Frontal cortex (tissue), 4 donors: ENCODE data around the gene SLC44A3. TPM values are rescaled to one million over a fixed set of nuclear protein-coding genes. Genes with fewer than 3 reads are reported as not detected.
"Not testable (repeated sequence)": the region's sequence is repeated elsewhere in the genome, so short reads cannot be mapped to it uniquely, and the experiment has no call there.

Experiments
- DNase-seq, 2 donors: peaks; one replicate each; pipeline ENCODE4 v3.0.0; 2012; ENCODE audit warnings: low spot score in 2 of 2
- FAIRE-seq: peaks from 2 replicates; lab custom pipeline; 2012; peaks lifted over from hg19 to GRCh38; lab: Jason Lieb, UNC
- total RNA-seq: library from RNA; depleted of rRNA; stranded (reverse); fragments of >200 nt; gene quantifications from one replicate; pipeline ENCODE4 v1.2.3, GENCODE V29; 2014
- donor health status: control.
- donor health status: control.
- donor health status: control.

SLC44A3 gene
- total RNA-seq, 1 donor from 2014 or later, result 1.2 TPM

DNA sequence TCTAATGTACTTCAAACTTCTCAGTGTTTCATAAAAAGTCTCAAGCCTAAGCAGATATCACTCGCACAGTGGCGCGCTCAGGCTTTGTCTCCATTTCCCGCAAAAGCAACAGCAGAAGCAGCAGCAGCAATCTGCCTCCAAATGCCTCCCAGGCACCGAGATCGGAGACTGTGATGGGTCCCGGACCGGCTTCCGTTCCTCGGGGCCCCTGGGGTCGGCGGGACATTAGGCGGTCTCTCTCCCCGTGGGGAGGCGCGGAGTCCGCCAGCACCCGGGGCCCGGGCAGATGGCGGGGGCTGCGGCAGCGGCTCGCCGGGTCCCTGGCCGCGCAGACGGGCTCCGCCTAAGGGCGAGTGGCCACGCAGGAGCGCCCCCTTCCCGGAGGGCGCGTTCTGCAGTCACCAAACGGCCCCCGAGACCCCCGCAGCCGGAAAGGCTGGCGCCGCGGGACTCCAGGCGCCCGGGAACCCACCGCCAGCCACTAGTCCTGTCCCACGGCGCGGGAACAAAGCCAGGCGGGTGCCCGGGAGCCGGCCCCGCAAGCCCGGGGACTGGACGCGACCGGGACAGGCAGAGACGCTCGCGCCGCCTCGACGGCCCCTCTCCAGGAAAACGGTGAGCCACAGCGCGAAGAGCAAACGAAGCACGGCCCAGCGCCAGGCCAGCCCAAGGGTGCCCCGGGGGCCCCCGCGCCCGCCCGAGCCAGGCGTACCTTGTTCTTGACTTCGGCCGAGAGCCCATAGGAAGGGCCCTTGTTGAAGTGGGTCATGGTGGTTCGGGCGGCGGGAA, 106.2 kb downstream of the SLC44A3 start:
- DNase-seq (peak; percentile 60 to 74), FAIRE-seq (no peak)

- DNase-seq (peak; percentile 94 to 96), FAIRE-seq (no peak)
These were observed 106.8 kb downstream of the SLC44A3 start, which contains the start of gene CNN3 for GRCh38 chr1:94926915-94927404. CNN3 (minus strand) TSS chr1:94927110; CDS start chr1:94926894, 216 bp downstream.

DNA sequence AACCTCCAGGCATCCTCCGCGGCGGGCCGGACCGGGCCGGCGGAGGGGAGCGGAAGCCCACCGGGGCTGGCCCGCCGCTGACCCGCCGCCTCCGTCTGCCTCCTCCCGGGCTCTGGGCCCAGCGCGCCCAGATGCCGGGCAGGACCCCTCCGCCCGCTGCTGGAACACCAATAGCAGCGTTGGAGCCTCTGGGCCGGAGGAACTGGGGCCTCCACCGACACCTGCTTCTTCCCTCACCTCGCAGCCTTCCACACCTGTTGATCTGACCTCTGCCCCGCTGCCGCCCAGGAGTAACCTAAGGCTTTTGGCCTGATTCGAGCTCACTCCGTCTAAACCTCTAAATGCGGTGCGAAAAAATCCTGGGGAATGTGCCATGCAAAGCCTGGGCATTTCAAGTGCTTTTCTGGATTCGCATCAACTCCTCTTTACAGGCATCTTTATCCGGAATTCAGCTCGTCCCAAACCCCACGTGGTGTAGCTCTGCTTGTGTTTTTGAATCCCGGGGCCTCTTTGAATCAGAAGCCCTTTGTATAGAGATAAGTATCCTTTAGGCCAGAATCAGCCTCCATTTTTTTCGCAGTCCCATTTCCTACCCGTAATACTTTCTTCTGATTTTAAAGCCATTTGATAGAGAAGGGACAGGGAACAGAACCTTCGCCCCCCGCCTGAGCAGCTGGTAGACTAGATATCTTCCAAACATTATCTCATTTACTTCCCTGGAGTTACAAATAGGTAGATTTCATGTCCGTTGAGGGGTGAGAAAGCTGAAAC, 107.4 kb downstream of the SLC44A3 start:
- no peak for FAIRE-seq
- peak; percentile 22 to 43 for DNase-seq

DNA sequence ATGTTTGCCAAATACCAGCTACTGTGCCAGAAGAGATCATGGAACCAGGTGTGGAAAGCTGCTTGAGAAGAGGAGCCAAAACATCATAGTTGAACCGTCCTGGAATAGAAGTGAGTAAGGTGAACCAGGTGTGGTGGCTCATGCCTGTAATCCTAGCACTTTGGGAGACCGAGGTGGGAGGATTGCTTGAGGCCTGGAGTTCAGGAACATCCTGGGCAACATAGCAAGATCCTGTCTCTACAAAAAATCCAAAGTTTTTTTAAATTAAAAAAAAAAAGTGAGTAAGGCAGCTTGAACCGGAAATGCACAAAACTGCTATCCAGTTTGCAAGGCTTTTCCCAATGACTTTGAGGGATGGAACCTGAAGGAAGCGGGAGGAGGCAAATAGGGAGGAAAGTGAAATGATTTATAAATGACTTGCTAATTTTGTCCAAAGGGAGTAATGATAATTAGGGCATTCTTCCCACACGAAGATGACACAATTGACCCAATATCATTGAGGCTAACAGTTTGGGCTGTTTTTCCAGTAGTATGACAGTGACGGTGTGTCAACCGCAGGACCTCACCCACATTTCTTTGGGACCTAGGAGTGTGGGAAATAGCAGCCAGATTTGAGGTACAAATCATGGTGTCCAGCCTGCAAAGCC, 108.3 kb downstream of the SLC44A3 start:
- no peak for FAIRE-seq
- DNase-seq, result no peak

DNA sequence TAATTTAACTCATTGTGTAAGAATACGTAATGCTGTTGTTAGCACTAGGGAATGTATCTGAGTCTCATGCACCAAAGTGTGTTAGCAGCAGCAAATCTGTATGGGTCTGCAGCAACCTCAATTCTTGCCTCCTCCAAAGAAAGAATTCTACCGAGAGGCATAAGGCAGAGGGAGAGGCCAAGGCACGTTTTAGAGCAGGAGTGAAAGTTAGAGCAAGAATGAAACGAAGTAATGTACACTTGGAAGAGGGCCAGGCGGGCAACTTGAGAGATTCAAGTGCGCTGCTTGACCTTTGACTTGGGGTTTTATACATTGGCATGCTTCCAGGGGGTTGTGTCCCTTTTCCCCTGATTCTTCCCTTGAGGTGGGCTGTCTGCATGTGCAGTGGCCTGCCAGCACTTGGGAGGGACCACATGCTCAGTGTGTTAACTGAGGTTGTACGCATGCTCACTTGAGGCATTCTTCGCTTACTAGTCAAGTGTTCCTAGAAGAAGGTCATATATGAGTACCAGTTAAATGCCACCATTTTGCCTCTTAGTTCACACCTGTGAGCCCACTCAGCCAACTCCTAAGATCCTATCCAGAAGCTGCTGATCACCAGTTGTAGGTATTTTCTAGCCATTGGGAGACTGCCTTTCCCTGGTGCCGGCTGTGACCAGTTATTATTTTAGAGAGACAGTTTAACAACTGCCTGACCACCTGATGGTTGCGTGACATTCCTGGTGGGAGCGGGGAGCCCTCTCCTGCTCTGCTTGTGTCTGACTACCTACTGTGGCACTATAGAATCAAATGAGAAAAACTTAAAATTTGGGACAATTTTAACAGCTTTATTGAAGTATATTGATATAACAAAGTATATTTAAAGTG, 109.4 kb downstream of the SLC44A3 start:
- FAIRE-seq, result no peak
- DNase-seq, result no peak

DNA sequence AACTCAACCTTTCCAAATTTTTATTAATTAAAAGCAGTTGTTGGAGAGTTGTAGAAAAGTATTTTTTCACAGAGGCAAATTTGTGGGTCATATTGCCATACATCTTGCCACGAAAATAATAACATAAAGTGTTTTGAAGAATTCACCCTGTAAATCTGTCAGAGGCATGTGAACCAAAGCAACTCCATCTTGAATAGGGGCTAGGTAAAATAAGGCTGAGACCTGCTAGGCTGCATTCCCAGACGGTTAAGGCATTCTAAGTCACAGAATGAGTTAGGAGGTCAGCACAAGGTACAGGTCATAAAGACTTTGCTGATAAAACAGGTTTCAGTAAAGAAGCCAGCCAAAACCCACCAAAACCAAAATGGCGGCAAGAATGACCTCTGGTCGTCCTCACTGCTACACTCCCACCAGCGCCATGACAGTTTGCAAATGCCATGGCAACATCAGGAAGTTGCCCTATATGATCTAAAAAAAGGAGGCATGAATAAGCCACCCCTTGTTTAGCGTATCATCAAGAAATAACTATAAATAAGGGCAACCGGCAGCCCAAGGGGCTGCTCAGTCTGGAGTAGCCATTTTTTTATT, 111.2 kb downstream of the SLC44A3 start:
- DNase-seq (no peak), FAIRE-seq (no peak)

DNA sequence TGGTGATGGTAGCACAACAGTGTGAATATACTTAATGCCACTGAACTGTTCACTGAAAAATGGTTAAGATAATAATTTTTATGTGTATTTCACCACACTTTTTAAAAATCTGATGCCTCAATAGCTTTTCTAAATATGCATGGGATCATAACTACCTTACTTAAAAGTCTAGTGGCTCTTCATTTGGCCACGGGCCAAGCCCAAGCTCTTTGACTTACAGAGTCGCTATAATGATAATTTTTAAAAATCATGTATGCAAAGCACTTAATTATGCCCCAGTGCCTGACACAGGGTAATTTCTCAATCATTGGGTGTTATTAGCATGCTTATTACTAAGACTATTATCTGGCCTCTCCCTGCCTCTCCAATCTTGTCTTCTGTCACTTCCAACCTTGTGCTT, 114.4 kb downstream of the SLC44A3 start:
- no peak for FAIRE-seq
- DNase-seq, result no peak

GRCh38 chr1:94935034-94935433, 114.9 kb downstream of the SLC44A3 start:
- no peak for DNase-seq
- no peak for FAIRE-seq

GRCh38 chr1:94935476-94935875, 115.3 kb downstream of the SLC44A3 start:
- DNase-seq (no peak), FAIRE-seq (no peak)

DNA sequence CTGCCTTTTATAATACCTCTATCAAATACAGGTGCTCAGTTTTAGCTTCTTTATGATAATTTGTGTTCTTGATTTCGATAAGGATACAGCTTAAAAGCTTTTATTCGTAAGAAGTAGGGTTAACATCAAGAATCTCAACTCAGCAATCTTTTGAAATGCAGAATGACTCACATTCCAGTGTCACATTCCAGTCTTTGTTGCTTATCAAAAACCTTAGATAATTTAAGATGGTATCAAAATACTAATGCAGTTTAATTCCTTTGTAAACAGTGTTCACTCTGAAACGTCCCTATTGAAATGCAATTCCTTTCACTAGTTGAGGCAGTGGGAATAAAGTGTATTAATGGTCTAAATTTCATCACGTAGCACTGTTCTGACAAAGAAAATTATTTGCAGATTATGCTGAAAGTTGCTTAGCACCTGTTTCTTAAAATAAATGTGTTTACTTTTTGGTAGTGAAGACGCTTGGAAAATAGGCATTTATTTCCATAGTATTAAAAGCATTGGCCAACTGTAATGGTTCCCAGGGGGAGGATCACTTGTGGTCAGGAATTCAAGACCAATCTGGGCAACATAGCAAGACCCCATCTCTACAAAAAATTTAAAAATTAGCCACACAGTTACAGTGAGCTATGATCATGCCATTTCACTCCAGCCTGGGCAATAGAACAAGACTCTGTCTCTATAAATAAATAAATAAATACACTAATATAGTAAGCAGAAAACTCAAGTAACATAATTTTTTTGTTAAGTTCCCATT, 116.9 kb downstream of the SLC44A3 start:
- DNase-seq (no peak), FAIRE-seq (no peak)

DNA sequence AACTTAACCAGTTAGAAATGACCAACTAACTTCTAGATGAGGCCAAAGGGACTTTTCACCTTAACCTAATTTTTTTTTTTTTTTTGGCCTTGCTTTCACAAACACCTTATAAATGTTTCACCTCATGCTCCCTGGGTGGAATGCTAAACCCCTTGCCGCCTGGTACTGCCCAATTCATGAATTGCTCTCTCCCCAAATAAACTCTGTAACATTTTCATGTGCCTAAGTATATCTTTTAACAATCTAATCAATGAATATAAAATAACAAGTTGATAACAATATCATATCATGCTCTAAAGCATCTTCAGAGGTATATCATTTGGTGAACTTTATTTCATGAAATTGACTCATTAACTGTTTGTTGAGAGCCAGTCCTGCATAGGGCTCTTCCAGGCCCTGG, 117.7 kb downstream of the SLC44A3 start:
- DNase-seq (no peak), FAIRE-seq (no peak)

DNA sequence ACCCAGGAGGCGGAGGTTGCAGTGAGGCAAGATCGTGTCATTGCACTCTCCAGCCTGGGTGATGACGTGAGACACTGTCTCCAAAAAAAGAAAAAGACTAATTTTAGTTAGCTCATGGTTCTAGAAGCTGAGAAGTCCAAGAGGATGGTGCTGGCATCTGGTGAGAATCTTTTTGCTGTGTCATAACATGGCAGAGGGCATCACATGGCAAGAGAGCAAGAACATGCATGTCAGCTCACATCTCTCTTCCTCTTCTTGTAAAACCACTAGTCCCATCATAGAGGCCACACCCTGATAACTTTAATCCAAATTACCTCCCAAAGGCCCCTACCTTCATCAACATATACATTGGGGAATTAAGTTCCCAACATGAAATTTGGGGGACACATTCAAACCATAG, 120.6 kb downstream of the SLC44A3 start:
- FAIRE-seq, result no peak
- DNase-seq, result no peak

DNA sequence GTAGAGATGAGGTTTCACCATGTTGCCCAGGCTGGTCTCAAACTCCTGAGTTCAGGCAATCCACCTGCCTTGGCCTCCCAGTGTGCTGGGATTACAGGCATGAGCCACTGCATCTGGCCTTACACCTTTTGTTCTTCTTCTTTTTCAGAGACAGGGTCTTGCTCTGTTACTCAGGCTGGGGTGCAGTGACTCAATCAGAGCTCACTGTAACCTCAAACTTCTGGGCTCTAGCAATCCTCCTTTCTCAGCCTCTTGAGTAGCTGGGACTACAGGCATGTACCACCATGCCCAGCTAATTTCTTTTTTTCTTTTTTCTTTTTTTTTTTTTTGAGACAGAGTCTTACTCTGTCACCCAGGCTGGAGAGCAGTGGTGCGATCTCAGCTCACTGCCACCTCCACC, 121.3 kb downstream of the SLC44A3 start:
- not testable (repeated sequence) for DNase-seq, FAIRE-seq

- FAIRE-seq (no peak), DNase-seq (no peak)
These were observed 122.3 kb downstream of the SLC44A3 start for GRCh38 chr1:94942171-94943128.
